ENCODE data around the gene ANGEL2.
"Not testable (repeated sequence)": the region's sequence is repeated elsewhere in the genome, so short reads cannot be mapped to it uniquely, and the experiment has no call there.

ANGEL2 gene

DNA sequence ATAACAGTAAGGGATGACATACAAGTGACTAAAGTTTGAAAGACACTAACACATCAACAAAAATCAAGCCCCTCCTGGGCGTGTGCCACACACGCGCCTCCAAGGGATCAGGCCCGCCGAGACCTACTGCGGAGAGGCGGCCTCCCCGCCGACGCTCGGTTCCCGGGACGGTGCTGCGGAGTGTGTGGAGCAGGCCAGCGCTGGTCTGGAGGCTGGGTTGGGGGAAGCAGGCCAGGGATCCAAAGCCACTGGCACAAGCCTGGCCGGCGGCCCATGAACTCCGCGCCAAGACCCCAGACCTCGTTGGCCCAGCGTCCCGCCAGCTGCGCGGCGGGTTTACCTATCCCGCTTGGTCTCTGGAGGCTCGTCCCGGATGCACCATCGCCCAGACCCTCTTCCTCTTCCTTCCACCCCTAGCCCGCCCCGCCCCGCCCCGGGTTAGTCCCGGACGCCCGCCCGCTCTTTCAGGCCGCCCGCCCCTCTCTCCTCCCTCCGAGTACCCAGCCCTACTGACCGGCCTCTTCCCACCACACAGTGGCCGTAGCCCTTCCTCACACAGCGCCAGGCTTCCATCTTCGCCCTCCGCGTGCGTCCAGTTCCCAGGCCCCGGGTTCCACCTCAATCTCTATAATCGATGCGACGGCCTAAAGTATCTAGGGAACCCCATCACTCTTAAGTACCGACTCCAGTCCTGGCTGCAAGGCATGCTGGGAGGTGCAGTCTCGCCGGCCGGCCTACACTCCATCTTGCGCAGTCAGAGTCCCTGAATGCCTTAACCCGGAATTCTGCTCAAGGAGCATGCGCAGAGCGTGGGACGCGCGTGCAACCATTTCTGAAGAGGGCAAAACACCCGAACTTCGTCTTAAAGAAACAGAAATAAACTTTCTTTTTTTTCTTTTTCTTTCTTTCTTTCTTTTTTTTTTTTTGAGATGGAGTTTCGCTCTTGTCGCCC is at the start of gene ANGEL2:
Gene ANGEL2 (minus strand): TSS at position 769 of the 952 bp plus-strand sequence. CDS start 196 bp downstream, at position 573.
- DNase-seq (ENCODE audit: low read depth), result peak; percentile 95

GRCh38 chr1:213061263-213061662 is 45.6 kb upstream of the ANGEL2 start:
- no peak for DNase-seq (ENCODE audit: low read depth)

GRCh38 chr1:213060836-213061235 is 45.2 kb upstream of the ANGEL2 start:
- no peak for DNase-seq (ENCODE audit: low read depth)

DNA sequence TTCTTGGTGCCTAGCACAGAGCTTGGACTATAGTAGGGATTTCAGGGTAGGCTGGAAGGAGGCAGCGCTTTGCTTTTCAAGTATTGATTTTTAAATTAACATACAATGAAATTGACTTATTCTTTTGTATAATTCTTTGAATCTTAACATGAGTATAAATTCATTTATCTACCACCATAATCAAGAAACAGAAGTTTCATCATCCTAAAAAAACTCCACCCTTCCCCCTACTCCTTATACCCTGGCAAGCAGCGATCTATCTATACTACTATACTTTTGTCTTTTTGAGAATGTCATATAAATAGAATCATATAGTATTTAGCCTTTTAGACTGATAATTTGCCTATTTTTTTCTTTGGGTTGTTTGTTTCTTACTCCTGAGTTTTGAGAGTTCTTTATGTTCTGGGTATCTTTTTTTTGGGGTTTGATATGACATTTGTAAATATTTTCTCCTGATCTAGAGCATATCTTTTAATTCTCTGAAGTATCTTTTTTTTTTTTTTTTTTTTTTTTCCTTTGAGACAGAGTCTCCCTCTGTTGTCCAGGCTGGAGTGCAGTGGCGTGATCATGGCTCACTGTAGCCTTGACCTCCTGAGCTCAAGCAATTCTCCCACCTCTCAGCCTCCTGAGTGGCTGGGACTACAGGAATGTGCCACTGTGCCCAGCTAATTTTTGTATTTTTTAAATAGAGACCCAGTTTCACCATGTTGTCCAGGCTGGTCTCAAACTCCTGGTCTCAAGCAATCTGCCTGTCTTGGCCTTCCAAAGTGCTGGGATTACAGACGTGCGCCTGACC is 41.8 kb upstream of the ANGEL2 start:
- no peak for DNase-seq (ENCODE audit: low read depth)

GRCh38 chr1:213055767-213056166 is 40.1 kb upstream of the ANGEL2 start:
- DNase-seq (ENCODE audit: low read depth), result no peak

GRCh38 chr1:213054733-213055591 is 39.3 kb upstream of the ANGEL2 start:
- peak; percentile 61 for DNase-seq (ENCODE audit: low read depth)

DNA sequence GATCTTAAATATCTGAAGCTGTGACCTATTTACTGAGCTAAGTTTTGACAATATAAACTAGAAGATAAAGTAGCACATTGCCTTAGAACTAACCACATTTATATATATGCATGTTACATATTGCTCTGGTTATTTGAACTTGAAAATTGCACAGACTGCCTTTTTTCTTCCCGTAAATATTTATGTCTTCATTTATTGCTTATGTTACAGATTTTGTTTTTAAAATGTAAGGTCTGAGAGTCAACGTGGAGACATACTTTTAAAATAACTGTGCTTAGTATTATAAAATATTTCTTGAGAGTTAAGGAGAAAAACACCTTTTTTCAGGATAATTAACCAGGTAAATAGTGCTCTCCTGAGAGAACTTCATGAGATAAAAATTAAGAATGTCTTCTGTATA is 38.5 kb upstream of the ANGEL2 start:
- no peak for DNase-seq (ENCODE audit: low read depth)

DNA sequence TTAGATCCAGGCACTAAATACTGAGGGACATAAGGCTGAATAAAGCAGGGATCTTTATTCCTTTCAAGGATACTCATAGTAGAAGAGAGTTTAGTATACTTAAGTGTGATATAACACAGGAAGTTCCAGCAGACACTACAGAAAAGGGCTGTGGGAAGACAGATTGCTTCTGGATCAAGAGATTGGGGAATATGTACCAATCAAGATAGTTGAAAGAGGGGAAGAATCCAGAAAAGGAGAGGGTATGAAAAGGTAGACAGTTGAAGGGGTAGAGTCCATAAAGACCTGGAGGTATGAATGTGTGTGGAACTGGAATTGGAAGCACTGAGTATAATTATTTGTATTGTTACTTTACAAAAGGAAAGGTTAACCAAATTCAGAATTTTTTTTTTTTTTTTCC is 37.8 kb upstream of the ANGEL2 start:
- DNase-seq (ENCODE audit: low read depth), result peak; percentile 48

- DNase-seq (ENCODE audit: low read depth), result peak; percentile 21
These were observed 36.2 kb upstream of the ANGEL2 start for GRCh38 chr1:213051881-213052202.

DNA sequence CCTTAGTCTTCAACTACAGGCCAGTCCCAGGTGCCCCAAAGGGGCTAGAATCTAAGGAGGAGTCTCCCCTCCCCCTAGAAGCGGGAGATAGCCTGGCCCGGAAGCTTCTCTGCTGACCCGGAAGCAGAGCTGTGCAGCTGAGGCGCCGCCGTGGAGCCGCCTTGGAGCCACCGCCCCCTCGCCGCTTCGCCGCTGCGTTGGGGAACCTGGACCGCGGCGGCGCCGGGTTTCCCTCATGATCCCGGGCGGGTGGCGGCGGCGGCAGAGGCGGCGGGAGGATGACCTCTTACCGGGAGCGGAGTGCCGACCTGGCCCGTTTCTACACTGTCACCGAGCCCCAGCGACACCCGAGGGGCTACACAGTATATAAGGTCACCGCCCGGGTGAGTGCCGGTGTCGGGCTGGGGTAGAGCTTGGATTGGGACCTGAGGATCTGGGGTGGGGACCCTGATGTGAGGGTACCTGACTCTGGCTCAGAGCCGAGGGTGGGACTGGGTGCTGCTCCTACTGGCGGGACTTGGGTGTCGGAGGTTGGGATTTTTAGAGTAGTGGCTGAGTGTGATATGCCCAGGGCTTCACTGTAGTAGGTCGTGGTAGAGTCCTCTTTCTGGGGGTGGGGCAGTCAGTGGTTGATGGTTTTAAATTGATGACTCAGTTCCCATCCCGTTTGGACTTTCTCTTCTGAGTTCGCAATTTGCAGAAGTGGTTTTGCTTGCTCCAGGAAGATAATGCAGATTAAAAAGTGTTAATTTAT is 35.6 kb upstream of the ANGEL2 start, which contains the start of gene RPS6KC1:
Gene RPS6KC1 (plus strand): TSS at position 115 of the 754 bp plus-strand sequence. CDS start 164 bp downstream, at position 279.
- peak; percentile 64 for DNase-seq (ENCODE audit: low read depth)

DNA sequence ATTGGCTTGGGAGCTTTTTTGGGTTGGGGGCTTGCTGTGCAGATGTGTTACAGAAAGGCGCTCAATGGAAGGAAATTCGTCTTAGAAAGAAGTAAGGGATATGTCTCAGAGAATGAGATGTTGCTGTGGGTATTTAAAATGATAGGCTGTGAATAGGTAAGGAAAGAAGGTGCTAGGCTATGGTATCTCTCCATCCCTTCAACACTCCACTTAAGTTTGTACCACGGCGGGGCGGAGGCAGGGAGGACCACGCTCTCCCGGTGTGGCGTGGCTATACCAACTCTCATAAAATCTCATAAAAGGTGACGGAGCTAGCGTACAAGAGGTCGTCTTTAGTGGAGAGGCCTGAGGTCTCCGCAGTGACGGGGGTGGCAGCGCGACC is 35.1 kb upstream of the ANGEL2 start:
- no peak for DNase-seq (ENCODE audit: low read depth)

DNA sequence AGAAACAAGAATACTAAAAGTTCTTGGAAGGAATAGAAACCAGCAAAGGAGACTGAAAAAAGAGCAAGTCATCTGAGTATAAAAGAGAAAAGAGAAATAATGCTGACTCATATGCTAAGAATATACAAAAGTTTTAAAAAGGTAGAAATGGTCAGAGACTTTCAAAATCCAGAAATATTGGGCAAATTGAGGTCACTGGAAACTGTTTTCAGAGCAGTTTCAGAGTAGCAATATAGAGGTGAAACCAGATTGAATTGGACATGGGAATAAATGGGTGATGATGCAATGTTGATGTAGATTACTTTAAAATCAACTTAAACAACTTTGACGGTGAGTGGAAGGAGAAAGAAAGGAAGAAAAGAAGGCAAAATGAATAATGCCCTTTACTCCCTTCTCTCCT is 33.6 kb upstream of the ANGEL2 start:
- no peak for DNase-seq (ENCODE audit: low read depth)

DNA sequence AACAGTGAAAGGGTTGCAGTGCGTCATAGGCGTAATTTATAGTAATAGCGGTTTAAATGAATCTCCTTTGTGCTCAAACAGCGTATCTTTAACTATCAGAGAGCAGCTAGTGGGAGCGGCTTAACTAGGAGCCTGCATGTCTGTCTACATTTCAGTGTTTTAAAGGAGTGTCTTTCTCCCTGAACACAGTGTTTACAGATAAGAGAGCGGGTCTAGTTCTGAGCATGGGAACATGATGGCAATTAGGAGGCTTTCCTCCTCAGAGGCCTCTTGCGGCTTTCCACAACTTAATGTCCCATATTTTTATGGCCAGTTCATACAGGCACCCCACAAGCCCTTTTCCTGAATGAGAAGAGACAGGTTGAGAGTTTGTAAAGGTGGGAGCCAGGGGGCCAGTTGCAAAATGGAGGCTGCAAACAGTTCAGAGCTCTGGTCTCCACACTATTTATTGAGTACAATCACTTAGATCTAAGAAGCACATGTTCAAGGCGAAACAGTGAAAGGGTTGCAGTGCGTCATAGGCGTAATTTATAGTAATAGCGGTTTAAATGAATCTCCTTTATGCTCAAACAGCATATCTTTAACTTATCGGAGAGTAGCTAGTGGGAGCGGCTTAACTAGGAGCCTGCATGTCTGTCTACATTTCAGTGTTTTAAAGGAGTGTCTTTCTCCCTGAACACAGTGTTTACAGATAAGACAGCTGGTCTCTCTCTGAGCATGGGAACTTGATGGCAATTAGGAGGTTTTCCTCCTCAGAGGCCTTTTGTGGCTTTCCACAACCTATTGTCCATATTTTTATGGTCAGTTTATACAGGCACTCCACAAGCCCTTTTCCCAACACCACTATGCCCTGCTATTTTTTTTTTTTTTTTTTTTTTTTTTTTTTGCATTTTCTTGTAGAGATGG is 29.9 kb upstream of the ANGEL2 start:
- DNase-seq (ENCODE audit: low read depth), result not testable (repeated sequence)

DNA sequence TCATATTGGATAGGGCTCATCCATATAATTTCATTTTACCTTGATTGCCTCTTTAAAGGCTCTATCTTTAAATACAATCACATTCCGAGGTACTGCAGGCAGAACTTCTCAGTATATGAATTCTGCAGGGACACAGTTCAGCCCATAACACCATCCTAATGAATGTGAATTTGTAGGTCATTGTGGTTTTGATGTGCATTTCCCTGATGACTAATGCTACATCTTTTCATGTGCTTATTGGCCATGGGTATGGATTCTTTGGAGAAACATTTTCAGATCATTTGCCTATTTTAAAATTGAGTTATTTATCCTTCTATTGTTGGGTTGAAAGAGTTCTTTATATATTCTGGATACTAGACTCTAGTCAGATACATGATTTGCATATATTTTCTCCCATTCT is 25.8 kb upstream of the ANGEL2 start:
- DNase-seq (ENCODE audit: low read depth), result no peak

GRCh38 chr1:213035573-213035972 is 19.9 kb upstream of the ANGEL2 start:
- DNase-seq (ENCODE audit: low read depth), result no peak

- DNase-seq (ENCODE audit: low read depth), result no peak
These were observed 19.0 kb upstream of the ANGEL2 start for GRCh38 chr1:213034713-213035112.

DNA sequence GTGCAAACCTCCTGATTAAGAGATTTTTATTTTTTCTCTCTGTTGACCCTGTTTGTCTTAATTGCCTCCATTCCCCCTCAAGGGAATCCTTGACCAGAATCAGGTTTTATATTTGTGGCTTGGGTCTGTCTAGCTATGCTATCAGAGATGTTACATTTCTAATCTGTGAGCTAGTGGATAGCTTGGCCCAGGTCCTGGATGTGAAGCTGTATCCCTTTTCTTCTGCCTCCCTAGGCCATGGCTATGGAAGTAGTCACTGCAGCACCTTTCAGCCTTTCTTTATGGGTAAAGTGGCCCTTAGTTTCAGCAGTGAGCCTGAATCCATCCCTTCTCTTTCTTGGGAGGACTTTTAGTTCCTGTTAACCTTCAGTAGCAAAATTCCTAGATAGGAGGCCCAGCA is 17.0 kb upstream of the ANGEL2 start:
- DNase-seq (ENCODE audit: low read depth), result no peak

DNA sequence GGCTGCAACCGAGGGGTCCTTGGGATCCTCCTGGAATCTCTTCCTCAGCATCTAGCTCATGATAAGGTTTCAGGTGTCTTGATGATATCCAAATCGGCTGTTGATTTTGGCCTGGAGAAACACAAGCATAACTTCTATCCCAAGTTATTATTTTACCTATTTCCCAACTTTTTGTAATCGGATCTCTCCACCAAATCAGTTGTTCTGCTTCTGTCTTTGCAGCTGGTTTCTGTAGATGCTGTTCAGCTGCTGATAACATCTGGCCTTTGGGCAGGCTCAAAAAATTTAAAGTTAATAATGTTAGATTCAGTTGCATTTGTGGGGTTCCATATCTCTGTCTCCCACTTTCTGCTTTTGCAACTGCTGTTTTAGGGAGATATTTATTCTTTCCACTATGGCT is 11.4 kb upstream of the ANGEL2 start:
- DNase-seq (ENCODE audit: low read depth), result not testable (repeated sequence)

- no peak for DNase-seq (ENCODE audit: low read depth)
These were observed 4.3 kb upstream of the ANGEL2 start for GRCh38 chr1:213020016-213020415.

GRCh38 chr1:213019450-213019849 is 3.8 kb upstream of the ANGEL2 start:
- DNase-seq (ENCODE audit: low read depth), result no peak

All from CMK (cell line).